NT2/D1 (cell line): ENCODE measurements around the gene PRKCB.

ENCODE experiments used
- DNase-seq: peaks from one replicate; pipeline ENCODE4 v3.0.0-alpha.2; 2011; ENCODE audit warnings: low read depth, low spot score
- H3K27me3 ChIP-seq: 2 replicates; pipeline ENCODE4 v1.6.0; 2011; ENCODE audit warnings: mild to moderate bottlenecking; ENCODE audit not compliant: insufficient read length, insufficient read depth
- H3K36me3 ChIP-seq: 2 replicates; pipeline ENCODE4 v1.6.1; 2011; ENCODE audit warnings: mild to moderate bottlenecking, low read length, mixed read lengths; ENCODE audit not compliant: insufficient read depth, insufficient read length
- H3K4me1 ChIP-seq: 2 replicates; pipeline ENCODE4 v1.5.1; 2011; ENCODE audit not compliant: insufficient read depth, insufficient read length
- H3K4me3 ChIP-seq: 2 replicates; pipeline ENCODE4 v1.5.1; 2011; ENCODE audit warnings: low read depth; ENCODE audit not compliant: insufficient read length
- H3K9ac ChIP-seq: 2 replicates; pipeline ENCODE4 v1.6.0; 2011; ENCODE audit warnings: low read depth; ENCODE audit not compliant: insufficient read length
- H3K9me3 ChIP-seq: 2 replicates; pipeline ENCODE4 v1.5.1; 2011; ENCODE audit warnings: mild to moderate bottlenecking, low read length; ENCODE audit not compliant: insufficient read depth
- SUZ12 ChIP-seq: IDR thresholded peaks from 2 replicates; pipeline ENCODE4 v1.6.1; 2011; ENCODE audit not compliant: insufficient read length, insufficient read depth; ENCODE audit errors: extremely low read depth
- YY1 ChIP-seq: IDR thresholded peaks from 2 replicates; pipeline ENCODE4 v1.6.1; 2011; ENCODE audit not compliant: insufficient read length, insufficient read depth
- ZNF274 ChIP-seq: IDR thresholded peaks from 2 replicates; pipeline ENCODE4 v1.6.1; 2011; ENCODE audit warnings: mild to moderate bottlenecking, low read depth, low read length

PRKCB gene

GRCh38 chr16:23981429-23982399 is 145.9 kb downstream of the PRKCB start:
- Histone ChIP-seq H3K4me3 (no peak overlapping the region), H3K9ac (no peak overlapping the region), H3K27me3 (peaks cover 2% of the 10 kb centered on the region), H3K9me3 (no peaks in the 10 kb centered on the region), H3K4me1 (no peaks in the 10 kb centered on the region), H3K36me3 (no peaks in the 10 kb centered on the region)
- no peak for DNase-seq
- TF ChIP-seq ZNF274 (no peak), SUZ12 (no peak), YY1 (no peak)

- Histone ChIP-seq H3K27me3 (peaks cover 2% of the 10 kb centered on the region), H3K9ac (no peak overlapping the region), H3K4me1 (peaks cover 5% of the 10 kb centered on the region), H3K9me3 (no peaks in the 10 kb centered on the region), H3K4me3 (no peak overlapping the region), H3K36me3 (no peaks in the 10 kb centered on the region)
- DNase-seq = no peak
- TF ChIP-seq YY1 = no peak
- no peak for TF ChIP-seq SUZ12
- no peak for TF ChIP-seq ZNF274
Measured at GRCh38 chr16:23986455-23986854, 150.7 kb downstream of the PRKCB start.

GRCh38 chr16:23987443-23987842 is 151.7 kb downstream of the PRKCB start:
- TF ChIP-seq SUZ12 = no peak
- TF ChIP-seq YY1 = no peak
- TF ChIP-seq ZNF274 = no peak
- no peak for DNase-seq
- no peaks in the 10 kb centered on the region for H3K9me3 ChIP-seq
- no peak overlapping the region for H3K4me3 ChIP-seq
- H3K9ac ChIP-seq = no peak overlapping the region
- no peaks in the 10 kb centered on the region for H3K27me3 ChIP-seq
- H3K4me1 ChIP-seq = peaks cover 5% of the 10 kb centered on the region
- H3K36me3 ChIP-seq = no peaks in the 10 kb centered on the region

GRCh38 chr16:23990507-23990906 is 154.7 kb downstream of the PRKCB start:
- Histone ChIP-seq H3K4me1 (peaks cover 5% of the 10 kb centered on the region), H3K27me3 (no peaks in the 10 kb centered on the region), H3K4me3 (no peak overlapping the region), H3K36me3 (no peaks in the 10 kb centered on the region), H3K9ac (no peak overlapping the region), H3K9me3 (no peaks in the 10 kb centered on the region)
- DNase-seq = no peak
- TF ChIP-seq ZNF274 = no peak
- no peak for TF ChIP-seq SUZ12
- TF ChIP-seq YY1 = no peak

GRCh38 chr16:23991066-23991465 is 155.3 kb downstream of the PRKCB start:
- Histone ChIP-seq H3K4me1 (peaks cover 5% of the 10 kb centered on the region), H3K27me3 (no peaks in the 10 kb centered on the region), H3K36me3 (no peaks in the 10 kb centered on the region), H3K9me3 (no peaks in the 10 kb centered on the region), H3K9ac (no peak overlapping the region), H3K4me3 (no peak overlapping the region)
- TF ChIP-seq ZNF274 = no peak
- TF ChIP-seq SUZ12 = no peak
- TF ChIP-seq YY1 = no peak
- DNase-seq = no peak

- Histone ChIP-seq H3K36me3 (no peaks in the 10 kb centered on the region), H3K4me3 (no peak overlapping the region), H3K4me1 (peaks cover 5% of the 10 kb centered on the region), H3K9me3 (no peaks in the 10 kb centered on the region), H3K27me3 (no peaks in the 10 kb centered on the region), H3K9ac (no peak overlapping the region)
- DNase-seq = no peak
- no peak for TF ChIP-seq ZNF274
- TF ChIP-seq SUZ12 = no peak
- TF ChIP-seq YY1 = no peak
Measured at GRCh38 chr16:23994615-23995014, 158.8 kb downstream of the PRKCB start.

- no peak overlapping the region for H3K4me3 ChIP-seq
- no peak for DNase-seq
- no peak overlapping the region for H3K9ac ChIP-seq
- no peaks in the 10 kb centered on the region for H3K4me1 ChIP-seq
- no peaks in the 10 kb centered on the region for H3K27me3 ChIP-seq
- no peak for TF ChIP-seq SUZ12
- TF ChIP-seq YY1 = no peak
- no peak for TF ChIP-seq ZNF274
- no peaks in the 10 kb centered on the region for H3K36me3 ChIP-seq
- no peaks in the 10 kb centered on the region for H3K9me3 ChIP-seq
Measured at GRCh38 chr16:23996258-23996955, 160.6 kb downstream of the PRKCB start.
